Measurements from ENCODE around the gene GALNT13.
"Not testable (repeated sequence)": the region's sequence is repeated elsewhere in the genome, so short reads cannot be mapped to it uniquely, and the experiment has no call there.

Gene GALNT13

DNA sequence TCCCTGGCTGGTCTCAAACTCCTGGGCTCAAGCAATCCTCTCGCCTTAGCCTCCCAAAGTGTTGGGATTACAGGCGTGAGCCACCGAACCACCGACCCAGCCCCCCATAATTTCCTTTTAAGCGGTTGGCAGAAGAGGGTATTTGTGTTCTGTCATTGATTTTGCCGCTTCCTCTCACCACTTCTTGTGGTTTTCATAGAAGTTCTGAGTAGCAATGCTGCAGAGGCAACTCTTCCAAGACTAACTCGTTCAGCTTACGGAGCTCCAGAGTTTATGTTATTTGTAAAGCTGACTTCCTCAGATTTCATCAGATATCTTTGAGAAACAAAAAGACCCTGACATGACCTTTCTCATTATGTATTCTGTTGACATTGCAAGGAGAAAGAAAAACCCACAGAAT, 565.4 kb downstream of the GALNT13 start:
- no peak for DNase-seq

DNA sequence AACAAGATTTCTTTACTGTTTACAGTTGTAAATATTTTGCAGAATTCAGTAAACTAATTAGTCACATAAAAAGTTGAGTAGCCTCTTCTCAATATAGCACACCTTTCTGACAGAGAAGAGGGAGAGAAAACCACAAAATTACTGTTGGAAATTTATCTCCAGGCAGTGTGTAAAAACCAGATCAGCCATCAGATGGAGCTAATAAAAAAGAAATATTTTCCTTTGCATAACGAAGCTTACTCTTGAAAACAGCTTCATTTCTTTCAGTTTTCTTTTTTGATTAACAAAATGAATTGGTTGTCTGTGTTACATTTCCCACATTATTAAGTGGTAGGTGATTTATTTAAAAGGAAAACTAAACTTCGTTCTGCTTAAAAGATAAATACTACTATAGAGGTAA, 567.4 kb downstream of the GALNT13 start:
- no peak for DNase-seq

DNA sequence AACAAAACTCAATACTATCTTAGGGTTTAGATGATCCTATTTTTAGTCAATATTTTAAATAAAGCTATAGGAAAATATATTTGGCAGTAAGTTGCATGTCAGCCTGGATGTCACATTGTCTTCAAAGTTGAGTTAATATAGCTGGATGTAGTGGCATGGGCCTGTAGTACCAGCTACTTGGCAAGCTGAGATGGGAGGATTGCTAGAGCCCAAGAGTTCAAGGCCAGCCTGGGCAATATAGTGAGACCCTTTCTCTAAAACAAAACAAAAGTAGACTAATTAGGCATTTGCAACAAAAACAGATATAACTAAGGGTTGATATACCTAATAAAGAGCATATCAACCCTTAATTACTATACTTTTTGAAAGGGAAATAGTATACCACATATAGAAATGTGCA, 572.2 kb downstream of the GALNT13 start:
- DNase-seq: no peak

DNA sequence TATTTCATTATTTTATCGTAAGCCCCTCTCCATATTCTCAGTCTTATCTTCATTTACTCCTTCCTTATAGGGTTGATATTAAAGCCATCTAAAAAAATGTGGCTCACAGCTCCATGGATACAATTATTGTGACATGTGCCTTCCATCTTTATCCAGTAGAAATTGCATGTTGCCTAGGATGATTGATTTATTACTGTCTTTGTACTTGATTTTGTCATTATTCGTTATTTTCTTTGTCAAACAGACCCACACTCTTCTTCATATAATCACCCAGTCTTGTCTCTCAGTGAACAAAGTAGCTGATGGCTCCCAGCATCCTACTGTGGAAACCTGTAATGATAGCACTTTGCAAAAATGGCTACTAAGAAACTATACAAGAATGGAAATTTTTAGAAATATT, 574.6 kb downstream of the GALNT13 start:
- DNase-seq: no peak

DNA sequence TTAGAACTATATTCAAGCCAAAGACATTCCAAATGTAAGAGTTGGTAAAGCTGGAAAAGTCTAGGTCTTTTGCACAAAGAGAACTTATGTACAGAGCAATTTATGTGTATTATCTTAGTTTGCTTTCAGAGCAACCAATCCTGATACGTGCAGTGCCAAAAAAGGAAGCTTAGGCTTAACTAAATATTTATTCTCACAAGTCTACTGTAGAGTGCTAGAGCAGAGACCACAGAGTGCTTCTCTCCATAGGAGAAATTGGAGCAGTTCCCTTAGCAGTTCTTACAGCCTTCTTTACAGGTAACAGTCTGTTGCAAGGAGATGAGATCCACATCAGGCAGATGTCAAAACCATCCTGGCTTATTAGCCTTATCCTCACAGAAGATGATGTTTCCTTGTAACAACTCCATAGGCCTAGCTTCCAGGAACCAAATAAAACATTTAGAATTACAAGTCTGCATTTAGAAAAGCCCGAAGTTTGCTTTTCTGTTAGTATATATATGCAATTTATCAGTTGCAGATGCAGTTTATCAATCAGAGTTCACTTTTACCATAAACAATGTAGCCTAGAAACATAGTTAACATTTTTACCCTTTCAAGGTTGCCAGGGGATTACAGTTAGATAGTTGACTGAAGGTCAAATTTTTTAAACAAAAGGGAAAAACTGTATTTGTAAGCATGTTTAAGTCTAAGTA, 576.2 kb downstream of the GALNT13 start:
- no peak for DNase-seq

DNA sequence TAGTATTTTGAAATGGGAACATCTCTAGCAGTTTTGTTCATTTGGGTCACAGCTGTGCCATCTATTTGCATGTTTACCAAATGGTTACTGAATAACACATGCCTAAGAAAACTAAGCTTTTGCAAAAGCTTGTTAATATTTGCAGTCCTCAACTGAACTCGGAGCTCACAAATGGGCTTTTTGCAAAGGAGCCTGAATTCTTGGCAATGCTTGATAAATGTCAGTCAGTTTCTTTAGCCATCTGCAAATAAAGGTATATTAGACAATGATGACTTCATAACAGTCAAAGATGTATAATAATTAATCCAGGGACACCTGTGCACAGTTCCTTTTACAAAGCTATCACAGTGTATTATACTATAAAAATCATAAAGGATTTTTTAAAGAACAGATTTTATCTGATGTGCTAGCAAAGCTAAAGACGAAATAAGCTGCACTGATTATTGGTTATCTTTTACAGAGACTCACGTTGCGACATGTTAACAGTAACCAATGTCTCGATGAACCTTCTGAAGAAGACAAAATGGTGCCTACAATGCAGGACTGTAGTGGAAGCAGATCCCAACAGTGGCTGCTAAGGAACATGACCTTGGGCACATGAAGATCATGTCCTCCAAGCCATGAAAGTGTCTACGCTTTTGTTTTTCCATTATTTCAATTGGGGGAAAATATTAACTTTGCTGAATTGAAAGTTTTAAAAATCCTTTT, 578.4 kb downstream of the GALNT13 start:
- no peak for DNase-seq

DNA sequence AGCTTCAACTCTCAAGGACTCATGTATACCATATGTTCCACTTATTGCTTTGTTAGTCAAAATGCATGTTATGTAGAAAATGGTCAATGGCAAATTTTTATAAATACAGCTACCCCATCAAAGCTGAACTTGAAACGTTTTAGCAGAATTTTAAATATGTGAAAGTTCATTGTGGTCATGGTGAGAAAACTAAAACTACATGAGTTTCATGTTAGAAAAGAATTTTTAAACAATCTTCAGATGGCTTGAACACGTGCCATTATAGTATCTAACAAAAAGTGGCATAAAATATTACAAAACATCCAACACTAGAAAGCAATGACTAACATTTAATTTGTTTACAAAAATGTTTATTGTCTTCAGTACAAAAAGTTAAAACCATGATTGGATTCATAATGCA, 580.7 kb downstream of the GALNT13 start:
- no peak for DNase-seq

DNA sequence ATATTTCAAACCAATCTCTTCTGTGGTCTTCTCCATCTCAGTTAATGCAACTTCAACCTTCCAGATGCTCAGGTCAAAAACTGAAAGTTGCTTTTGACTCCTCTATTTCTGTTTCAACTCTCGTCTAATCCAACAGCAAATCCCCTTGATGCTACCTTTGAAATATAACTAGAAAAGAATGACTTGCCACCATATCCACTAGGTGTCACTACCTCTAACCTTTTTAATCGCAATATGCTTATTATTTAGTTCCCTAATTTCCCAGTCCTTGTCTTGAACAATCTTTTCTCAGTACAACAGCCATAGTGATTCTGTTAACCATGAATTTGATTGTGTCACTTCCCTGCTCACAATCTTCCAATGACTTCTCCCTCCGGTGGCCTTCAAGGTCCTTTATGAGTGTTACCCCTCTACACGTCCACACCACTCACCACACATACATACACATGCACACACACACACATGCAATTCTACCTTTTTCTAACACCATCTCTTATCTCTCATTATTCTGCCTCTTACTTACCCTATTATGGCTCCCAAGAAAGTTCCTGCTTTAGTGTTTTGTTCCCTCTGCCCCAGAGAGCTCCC, 581.3 kb downstream of the GALNT13 start:
- DNase-seq: no peak

DNA sequence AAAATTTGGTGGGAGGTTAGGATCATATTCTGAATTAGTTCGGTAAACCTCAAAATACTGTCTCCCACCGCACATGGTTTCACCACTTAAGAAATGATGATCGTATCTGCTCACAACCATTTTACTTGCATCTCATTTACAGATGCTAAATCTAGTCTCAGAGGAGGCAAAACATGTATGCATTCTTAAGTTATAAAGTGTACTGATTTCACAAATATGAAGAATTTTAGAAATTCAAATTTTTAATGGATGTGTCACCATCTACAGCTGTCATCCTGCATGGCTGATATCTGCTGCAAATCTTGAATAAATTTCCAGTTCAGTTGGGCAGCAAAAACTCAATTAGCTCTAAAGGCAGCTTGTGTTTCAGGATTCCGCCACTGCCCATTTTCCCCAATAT, 583.4 kb downstream of the GALNT13 start:
- no peak for DNase-seq

DNA sequence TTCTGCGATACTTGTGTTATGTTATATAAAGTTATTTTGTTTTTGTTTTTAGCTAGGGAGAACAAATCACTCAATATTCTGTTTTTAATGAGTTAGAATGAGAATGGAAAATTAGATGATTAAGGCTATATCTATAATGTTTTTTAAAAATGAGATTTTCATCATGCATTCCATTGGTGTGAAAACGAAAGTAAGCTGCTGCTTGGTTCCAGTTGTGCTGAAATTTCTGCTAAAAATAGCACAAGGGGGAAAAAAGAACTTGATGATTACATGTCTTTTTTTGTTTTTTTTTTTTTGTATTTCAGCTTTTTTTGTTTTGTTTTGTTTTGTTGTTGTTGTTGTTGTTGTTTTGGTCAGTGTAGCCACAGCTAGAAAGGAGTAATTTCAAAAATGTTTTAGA, 584.1 kb downstream of the GALNT13 start:
- DNase-seq: no peak

DNA sequence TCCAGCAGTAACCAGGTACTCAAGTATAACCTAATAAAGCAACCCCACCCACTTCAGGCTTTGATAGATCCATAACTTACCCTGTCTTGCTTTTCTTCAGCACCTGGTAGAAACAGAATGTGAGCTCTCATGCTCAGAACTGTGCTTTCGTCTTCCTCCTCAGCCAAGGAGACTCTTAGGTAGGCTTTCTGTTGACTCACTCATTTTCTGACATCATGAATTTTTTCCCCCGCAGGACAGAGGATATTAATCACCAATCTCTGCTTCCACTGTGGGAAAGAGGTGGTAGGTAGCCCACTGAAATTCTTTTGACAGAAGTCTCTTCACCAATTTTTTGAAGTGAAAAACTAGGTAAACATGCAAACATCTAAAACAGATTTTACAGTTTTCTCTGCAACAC, 585.6 kb downstream of the GALNT13 start:
- no peak for DNase-seq

DNA sequence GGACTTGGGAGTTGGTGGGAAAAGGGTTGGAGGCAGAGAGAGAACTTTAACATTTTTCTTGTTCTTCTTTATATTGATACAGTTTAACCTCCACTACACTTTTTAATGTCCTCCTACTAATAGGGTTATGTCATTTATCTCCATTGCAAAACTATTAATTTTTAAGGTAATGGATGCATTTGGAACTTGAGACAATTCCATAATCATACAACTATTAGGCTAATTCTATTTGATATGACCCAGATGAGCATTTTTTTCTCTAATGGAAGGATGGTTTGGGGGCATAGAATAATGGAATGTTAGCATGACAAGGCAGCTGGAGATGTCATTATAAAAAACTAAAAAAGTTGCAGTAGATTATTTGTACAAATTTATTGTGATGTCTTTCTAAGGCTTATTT, 587.6 kb downstream of the GALNT13 start:
- DNase-seq: no peak

DNA sequence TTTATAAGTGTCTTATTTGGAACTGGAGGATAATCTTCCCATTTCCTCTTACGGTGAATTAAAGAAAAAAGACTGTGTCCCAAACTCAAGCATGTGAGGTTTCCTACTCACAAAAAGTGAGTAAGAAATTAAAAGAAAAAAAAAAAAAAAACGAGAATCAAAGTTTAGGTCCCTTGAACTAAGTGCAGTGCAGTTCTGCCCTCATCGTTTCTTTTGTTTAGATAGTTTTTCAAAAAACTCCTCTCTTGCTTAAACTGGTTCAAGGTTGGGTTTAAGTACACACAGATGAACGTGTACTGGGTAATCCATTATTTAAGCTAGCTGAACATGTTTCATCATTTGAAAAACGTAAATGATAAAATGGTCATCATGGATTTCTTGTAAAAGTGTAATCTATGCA, 590.9 kb downstream of the GALNT13 start:
- no peak for DNase-seq

DNA sequence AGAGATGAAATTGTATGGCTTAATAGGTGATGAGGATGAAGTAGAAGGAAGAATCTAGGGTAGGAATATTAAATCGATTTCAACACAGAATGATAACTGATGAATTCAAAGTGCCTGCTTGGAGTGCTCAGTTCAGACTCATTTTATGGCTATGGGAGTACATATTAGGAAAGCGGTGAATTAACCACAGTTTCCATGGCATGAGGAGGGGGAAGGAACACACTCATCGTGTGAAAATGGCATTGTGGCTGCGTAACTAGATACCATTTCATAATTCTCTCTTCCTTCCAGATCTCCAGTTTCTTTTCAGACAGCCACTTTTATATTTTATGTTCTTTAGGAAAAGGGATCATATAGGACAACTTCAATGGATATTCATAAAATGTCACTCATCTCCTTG, 594.5 kb downstream of the GALNT13 start:
- no peak for DNase-seq

DNA sequence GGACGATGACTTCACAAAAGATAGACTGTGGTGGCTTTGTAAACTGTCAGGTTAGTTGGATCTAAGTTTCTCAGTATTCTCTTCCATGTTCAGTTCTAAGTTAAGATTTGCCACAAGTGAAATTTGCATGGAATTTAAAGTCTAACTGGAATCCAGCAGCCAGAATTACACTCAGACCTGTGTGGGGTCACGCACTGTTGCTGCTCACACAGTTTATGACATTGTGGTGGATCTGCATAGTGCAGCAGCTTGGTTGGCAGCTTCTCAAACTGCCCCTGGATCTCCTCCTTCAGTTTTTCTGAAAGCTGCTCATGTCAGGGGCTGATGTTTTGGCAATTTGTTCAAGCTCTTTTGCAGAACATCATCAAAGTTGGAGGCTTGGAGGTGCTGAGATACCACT, 598.7 kb downstream of the GALNT13 start:
- DNase-seq: no peak

DNA sequence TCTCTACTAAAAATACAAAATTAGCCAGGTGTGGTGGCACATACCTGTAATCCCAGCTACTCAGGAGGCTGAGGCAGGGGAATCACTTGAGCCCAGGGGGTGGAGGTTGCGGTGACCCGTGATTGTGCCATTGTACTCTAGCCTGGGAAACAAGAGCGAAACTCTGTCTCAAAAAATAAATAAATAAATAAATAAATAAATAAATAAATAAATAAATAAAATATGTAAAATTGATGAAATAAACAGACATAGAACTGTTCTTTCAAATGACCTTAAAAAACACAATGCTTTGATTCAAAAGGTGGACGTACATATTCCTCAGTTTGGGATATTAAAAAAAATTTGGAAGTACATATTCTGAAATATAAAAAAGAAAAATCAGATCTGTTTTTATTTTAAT, 599.8 kb downstream of the GALNT13 start:
- DNase-seq: not testable (repeated sequence)

DNA sequence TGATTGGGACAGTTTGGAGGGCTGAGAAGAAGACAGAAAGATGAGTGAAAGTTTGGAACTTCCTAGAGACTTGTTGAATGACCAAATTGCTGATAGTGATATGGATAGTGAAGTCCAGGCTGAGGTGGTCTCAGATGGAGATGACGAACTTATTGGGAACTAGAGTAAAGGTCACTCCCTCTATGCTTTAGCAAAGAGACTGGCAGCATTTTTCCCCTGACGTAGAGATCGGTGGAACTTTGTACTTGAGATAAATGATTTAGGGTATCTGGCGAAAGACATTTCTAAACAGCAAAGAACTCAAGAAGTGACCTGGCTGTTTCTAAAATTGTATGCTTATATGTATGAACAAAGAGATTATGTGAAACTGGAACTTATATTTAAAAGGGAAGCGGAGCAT, 605.6 kb downstream of the GALNT13 start:
- DNase-seq: no peak

DNA sequence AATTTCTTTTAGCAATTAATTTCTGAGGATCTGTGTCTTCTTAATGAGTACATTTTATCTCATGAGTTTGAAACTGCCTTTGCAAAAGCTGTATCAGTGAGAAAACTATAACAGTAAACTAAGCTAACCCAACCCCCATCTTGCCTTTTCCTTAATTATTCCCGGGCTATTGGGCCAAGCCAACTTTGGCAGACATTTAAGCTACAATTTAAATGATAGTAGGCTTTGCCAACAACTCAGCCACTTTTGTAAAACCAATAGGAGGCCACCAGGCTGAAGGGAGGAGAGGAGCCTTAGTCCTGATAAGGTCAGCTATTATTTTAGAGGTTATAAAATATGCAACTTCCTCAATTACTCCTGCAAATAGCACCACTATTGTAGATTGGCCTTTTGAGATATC, 608.8 kb downstream of the GALNT13 start:
- no peak for DNase-seq

DNA sequence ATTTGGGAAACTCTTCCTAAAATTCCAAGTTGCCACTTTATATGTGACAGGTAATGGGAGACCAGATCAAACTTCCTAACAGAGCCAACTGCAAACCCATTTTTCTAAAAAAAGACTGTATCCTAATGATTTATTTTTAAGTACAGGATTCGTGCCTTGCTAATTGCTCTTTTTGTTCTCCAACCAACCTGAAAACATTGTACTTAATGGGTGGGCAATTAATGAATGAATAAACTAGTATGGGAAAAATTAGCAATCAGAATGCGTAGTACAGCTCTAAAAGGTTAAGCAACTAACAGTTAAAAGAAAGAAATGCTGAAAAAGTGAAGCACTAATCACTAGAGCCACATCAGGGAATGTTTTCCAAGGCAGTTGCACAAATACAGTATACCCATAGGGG, 609.6 kb downstream of the GALNT13 start:
- DNase-seq: no peak

DNA sequence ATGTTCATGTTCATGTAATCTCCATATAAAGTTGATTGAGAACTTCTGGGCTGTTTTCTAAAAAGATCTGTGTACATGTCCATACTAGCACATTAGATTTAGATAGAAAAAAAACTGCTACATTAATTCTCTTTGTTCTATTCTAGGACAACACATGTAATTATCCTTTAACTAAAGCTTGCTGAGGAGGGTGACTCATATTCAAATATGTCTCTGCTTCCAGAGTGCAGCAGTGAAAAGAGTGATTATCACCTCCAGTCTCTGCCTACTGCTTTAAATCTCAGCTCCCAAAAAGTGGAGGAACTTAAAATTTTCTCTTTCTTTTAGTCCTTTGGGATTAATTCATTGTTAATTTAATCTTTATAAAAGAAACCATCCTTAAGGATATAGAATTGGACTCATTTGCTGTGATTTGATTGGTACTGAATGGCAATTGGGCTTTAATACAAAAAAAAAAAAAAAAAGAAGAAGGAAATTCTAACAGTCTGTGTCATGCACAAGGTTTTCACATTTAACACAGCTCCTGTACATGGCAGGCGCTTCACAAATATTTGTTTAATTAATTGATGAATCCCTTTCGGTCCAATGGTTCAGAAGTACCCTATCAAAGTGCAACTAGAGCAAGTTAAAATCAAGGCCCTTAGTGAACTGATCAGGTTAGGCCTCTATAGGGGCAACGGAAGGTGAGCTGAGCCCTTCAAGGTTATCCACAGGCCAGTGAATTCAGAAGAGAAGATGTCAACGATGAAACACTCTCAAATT, 612.8 kb downstream of the GALNT13 start:
- peak; percentile 46 for DNase-seq

DNA sequence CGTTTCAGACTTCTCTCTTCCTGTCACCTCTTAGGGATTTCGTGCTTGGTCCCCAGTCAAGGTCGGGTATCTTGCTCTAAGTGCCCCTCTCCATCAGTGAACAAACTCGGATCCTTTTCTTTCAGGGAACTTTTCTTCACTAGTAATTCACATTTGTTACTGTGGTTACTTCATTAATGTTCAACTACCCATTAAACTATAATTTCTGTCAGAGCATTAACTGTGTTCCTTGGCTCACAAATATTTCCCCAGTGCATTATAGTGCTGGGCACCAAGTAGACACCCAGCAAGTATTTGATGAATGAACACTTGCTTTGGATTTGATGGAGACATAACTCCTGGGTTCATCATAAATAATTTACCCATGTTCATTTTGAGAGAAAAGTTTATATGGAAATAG, 617.1 kb downstream of the GALNT13 start:
- no peak for DNase-seq

DNA sequence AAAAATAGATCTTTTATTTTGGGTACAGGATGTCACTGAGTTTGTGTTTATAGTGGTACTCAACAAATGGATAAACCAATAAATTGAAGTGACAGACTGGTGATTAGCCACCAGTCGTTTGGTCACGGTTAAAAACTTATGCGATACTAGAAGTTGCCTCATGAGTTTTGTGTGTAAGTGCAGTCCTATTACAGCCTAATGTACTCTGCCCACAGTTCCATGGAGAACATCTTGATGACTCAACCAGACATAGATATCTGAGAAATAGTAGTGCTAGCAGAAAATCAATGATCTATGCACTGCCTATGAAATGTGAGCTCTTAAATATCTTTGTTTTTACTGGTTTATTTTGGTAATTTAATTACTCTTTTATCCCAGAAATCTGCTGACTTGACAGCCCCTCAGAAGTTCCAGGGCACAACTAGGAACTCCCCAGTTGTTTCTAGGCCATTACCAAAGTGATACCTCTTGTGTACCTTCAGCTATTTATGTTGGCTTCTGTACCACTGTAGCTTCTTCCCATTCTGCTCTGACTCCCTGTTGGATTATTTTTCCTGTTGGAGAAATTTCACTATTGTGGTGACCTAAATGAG, 617.6 kb downstream of the GALNT13 start:
- no peak for DNase-seq

DNA sequence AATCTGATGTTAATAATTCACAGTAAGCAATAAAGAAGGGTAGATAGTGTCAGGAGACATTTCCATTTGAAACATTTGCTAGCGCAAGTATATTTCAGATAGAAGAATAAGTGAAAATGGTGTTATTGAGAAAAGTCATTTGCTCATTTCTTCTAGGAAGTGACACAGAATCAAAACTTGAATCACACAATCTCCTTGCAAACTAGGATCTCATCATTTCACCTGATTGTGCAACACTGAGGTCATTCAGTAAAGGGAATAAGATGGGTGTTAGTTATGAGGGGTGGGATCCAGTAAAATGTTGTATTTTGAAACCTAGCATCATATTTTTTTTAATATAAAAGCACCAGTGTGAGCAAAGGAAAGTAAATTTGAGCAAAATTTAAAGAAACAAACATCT, 618.8 kb downstream of the GALNT13 start:
- DNase-seq: no peak

Measured in NCI-H1048 (cell line).